NCI-H1092 treated with DMSO at 0.1 percent for 48 hours (cell line): ENCODE results near the gene CABLES1.

Experiments used
- DNase-seq: peaks from one replicate; lab custom pipeline; 2025; lab: John Stamatoyannopoulos, UW

Gene CABLES1

GRCh38 chr18:23113576-23113975 is 21.7 kb upstream of the CABLES1 start:
- DNase-seq: no peak

- peak; percentile 29 for DNase-seq
These were observed 21.0 kb upstream of the CABLES1 start for GRCh38 chr18:23114171-23114881.

- no peak for DNase-seq
These were observed 20.4 kb upstream of the CABLES1 start for GRCh38 chr18:23114911-23115310.

GRCh38 chr18:23115683-23116096 is 19.6 kb upstream of the CABLES1 start:
- no peak for DNase-seq

GRCh38 chr18:23121133-23121532 is 14.2 kb upstream of the CABLES1 start:
- DNase-seq: no peak

GRCh38 chr18:23122334-23123229 is 12.7 kb upstream of the CABLES1 start:
- no peak for DNase-seq

- DNase-seq: no peak
These were observed 8.8 kb upstream of the CABLES1 start for GRCh38 chr18:23126376-23127056.

GRCh38 chr18:23127090-23127489 is 8.2 kb upstream of the CABLES1 start:
- no peak for DNase-seq

GRCh38 chr18:23129355-23130002 is 5.8 kb upstream of the CABLES1 start:
- no peak for DNase-seq

GRCh38 chr18:23131693-23132319 is 3.5 kb upstream of the CABLES1 start:
- DNase-seq: peak; percentile 77

- DNase-seq: peak; percentile 94
These were observed 1.2 kb upstream of the CABLES1 start for GRCh38 chr18:23133860-23134779.

GRCh38 chr18:23135550-23136325 is 453 bp downstream of the CABLES1 start:
- peak; percentile 62 for DNase-seq

- DNase-seq: peak; percentile 35
These were observed 1.2 kb downstream of the CABLES1 start for GRCh38 chr18:23136326-23137096.

GRCh38 chr18:23137097-23137635 is 1.9 kb downstream of the CABLES1 start:
- DNase-seq: no peak

GRCh38 chr18:23137788-23138216 is 2.5 kb downstream of the CABLES1 start:
- peak; percentile 42 for DNase-seq

GRCh38 chr18:23138471-23138870 is 3.2 kb downstream of the CABLES1 start:
- peak; percentile 83 for DNase-seq

- peak; percentile 29 for DNase-seq
These were observed 6.1 kb downstream of the CABLES1 start for GRCh38 chr18:23141104-23141999.
